ENCODE results near the gene RPS29.

GRCh38 chr14:49583629-49584028 lies 2.6 kb downstream of the RPS29 start:
- TF ChIP-seq CTCF (IDR thresholded peaks at IDR 0.05) (no peak), POLR2A (IDR thresholded peaks at IDR 0.05) (no peak), EP300 (IDR thresholded peaks at IDR 0.05) (no peak), POLR2AphosphoS5 (IDR thresholded peaks at IDR 0.05) (no peak)
